H54 (cell line): Measurements from ENCODE around the gene GNA12.
"Not testable (repeated sequence)": the region's sequence is repeated elsewhere in the genome, so short reads cannot be mapped to it uniquely, and the experiment has no call there.

Experiments
- DNase-seq: peaks from one replicate; pipeline ENCODE4 v3.0.0; 2011; ENCODE audit warnings: low spot score, mixed read lengths; ENCODE audit not compliant: insufficient read length
- FAIRE-seq: peaks from 3 replicates; lab custom pipeline; 2011; peaks lifted over from hg19 to GRCh38; lab: Jason Lieb, UNC
- POLR2A ChIP-seq: IDR thresholded peaks from 2 replicates; pipeline ENCODE4 v1.6.1; 2011; ENCODE audit warnings: low read depth, mild to moderate bottlenecking, low read length

GNA12 gene

GRCh38 chr7:2732388-2732787 is 111.7 kb downstream of the GNA12 start:
- FAIRE-seq (no peak), DNase-seq (no peak)
- TF ChIP-seq POLR2A: no peak

DNA sequence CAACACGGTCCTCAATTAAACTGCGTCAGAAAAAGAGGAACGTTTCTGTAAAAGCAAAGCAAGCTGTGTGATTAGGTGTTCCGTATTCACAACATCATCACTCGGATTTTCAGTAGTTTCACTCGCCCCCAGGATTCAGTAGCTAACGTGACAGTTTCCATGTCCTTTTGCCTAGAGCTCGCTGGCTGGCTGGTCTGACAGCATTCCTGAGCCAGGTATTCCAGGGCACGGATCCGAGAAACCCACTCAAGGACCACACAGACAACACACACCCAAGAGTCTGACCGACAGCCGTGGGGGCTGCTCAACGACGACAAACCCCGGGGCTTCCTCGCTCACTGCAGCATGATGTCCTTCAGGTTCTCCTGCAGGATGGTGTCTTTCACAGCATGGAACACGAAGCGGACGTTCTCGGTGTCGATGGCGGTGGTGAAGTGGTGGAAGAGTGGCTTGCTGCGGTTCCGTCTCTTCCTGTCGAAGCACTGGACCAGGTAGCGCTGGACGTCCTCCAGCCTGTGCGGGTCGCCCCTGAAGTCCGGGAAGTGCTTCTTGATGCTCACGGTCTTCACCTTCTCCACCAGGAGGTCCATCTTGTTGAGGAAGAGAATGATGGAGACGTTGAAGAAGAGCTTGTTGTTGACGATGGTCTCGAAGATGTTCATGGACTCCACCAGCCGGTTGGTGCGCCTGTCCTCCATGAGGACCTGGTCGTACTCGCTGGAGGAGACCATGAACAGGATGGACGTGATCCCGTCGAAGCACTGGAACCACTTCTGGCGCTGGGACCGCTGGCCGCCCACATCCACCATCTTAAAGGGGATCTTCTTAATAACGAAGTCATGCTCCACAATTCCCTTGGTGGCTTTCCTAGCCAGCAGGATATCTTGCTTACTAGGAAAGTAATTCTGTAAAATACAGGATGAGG is 113.0 kb downstream of the GNA12 start:
- FAIRE-seq: no peak
- DNase-seq: no peak
- TF ChIP-seq POLR2A: no peak

GRCh38 chr7:2729893-2730716 is 114.0 kb downstream of the GNA12 start:
- TF ChIP-seq POLR2A: no peak
- no peak for FAIRE-seq
- DNase-seq: no peak

- TF ChIP-seq POLR2A: no peak
- FAIRE-seq (no peak), DNase-seq (no peak)
These were observed 114.8 kb downstream of the GNA12 start for GRCh38 chr7:2729031-2729892.

- no peak for FAIRE-seq
- TF ChIP-seq POLR2A: no peak
- no peak for DNase-seq
These were observed 115.6 kb downstream of the GNA12 start for GRCh38 chr7:2728316-2729030.

DNA sequence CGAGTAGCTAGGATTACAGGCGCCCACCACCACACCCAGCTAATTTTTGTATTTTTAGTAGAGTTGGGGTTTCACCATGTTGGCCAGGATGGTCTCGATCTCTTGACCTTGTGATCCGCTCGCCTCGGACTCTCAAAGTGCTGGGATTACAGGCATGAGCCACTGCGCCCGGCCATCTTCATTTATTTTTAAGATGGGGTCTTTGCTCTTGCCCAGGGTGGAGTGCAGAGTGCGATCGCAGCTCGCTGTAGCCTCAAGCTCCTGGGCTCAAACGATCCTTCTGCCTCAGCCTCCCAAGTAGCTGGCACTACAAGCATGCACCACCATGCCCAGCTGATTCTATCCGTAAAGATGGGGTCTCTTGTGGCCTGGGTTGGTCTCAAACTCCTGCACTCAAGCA is 116.9 kb downstream of the GNA12 start:
- DNase-seq, FAIRE-seq: not testable (repeated sequence)

- no peak for DNase-seq
- no peak for FAIRE-seq
- no peak for TF ChIP-seq POLR2A
These were observed 117.6 kb downstream of the GNA12 start for GRCh38 chr7:2726316-2727018.

GRCh38 chr7:2725178-2726105 is 118.7 kb downstream of the GNA12 start:
- FAIRE-seq (no peak), DNase-seq (no peak)
- TF ChIP-seq POLR2A: no peak

- DNase-seq (no peak), FAIRE-seq (no peak)
- no peak for TF ChIP-seq POLR2A
These were observed 119.5 kb downstream of the GNA12 start for GRCh38 chr7:2724453-2725177.

GRCh38 chr7:2724036-2724435 is 120.1 kb downstream of the GNA12 start:
- FAIRE-seq, DNase-seq: not testable (repeated sequence)

DNA sequence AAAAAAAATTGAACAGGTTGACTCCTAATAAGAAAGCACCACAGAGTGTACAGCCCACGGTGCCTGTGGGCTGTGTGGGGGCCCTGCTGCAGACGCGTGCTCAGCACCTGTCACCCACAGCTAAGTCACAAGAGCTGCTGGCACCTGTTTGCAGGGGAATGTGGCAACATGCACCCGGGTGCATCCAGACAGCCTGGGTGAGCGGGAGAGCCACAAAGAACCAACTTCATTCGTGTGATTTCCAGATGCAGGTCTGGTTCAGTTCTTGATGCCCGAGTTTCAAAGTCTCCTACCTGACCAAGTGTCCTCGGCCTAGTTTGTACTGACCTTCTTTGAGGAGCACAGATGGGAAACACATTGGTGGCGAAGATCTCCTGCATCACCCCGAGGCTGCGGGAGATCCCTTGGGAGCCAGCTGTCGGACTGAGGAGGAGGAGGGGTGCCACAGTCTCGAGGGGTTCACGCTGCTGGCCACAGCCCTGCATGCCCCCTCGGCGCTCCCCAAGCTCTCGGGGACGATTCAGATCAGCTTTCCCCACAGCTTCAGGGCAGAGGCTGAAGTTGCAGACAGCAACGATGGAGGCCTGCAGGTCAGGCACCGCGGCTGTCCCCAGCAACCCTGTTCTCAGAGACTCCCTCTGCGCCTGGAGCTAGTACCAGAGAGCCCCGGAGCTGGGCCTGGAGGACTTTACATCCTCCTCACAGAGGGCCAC is 120.8 kb downstream of the GNA12 start:
- TF ChIP-seq POLR2A: no peak
- FAIRE-seq: no peak
- no peak for DNase-seq
